ENCODE results near the gene NDUFAF4.

The NDUFAF4 gene

GRCh38 chr6:96897396-96898240, at the start of gene NDUFAF4:
NDUFAF4 (minus strand) TSS chr6:96897891; CDS start chr6:96897801, 90 bp downstream.
- DNase-seq = peak; percentile 74

GRCh38 chr6:96947055-96947454, 49.4 kb upstream of the NDUFAF4 start:
- no peak for DNase-seq

- DNase-seq = no peak
Measured at GRCh38 chr6:96943555-96944215, 46.0 kb upstream of the NDUFAF4 start.

- DNase-seq = no peak
Measured at GRCh38 chr6:96942676-96943075, 45.0 kb upstream of the NDUFAF4 start.

- no peak for DNase-seq
Measured at GRCh38 chr6:96940322-96940721, 42.6 kb upstream of the NDUFAF4 start.

- DNase-seq = no peak
Measured at GRCh38 chr6:96939007-96939805, 41.5 kb upstream of the NDUFAF4 start.

GRCh38 chr6:96934087-96934486, 36.4 kb upstream of the NDUFAF4 start:
- DNase-seq = no peak

GRCh38 chr6:96931198-96931597, 33.5 kb upstream of the NDUFAF4 start:
- no peak for DNase-seq

- no peak for DNase-seq
Measured at GRCh38 chr6:96929741-96930140, 32.0 kb upstream of the NDUFAF4 start.

- no peak for DNase-seq
Measured at GRCh38 chr6:96927660-96928059, 30.0 kb upstream of the NDUFAF4 start.

- DNase-seq = no peak
Measured at GRCh38 chr6:96926425-96926824, 28.7 kb upstream of the NDUFAF4 start.

GRCh38 chr6:96925290-96925687, 27.6 kb upstream of the NDUFAF4 start:
- no peak for DNase-seq

- DNase-seq = peak; percentile 23
Measured at GRCh38 chr6:96923871-96924493, 26.3 kb upstream of the NDUFAF4 start.

- DNase-seq = no peak
Measured at GRCh38 chr6:96923400-96923799, 25.7 kb upstream of the NDUFAF4 start.

- peak; percentile 31 for DNase-seq
Measured at GRCh38 chr6:96917098-96917497, 19.4 kb upstream of the NDUFAF4 start.

- no peak for DNase-seq
Measured at GRCh38 chr6:96913621-96914020, 15.9 kb upstream of the NDUFAF4 start.

GRCh38 chr6:96911751-96912150, 14.1 kb upstream of the NDUFAF4 start:
- DNase-seq = no peak

GRCh38 chr6:96911171-96911570, 13.5 kb upstream of the NDUFAF4 start:
- no peak for DNase-seq

- no peak for DNase-seq
Measured at GRCh38 chr6:96909811-96910210, 12.1 kb upstream of the NDUFAF4 start.

GRCh38 chr6:96907498-96907897, 9.8 kb upstream of the NDUFAF4 start:
- DNase-seq = no peak

GRCh38 chr6:96900873-96901272, 3.2 kb upstream of the NDUFAF4 start:
- no peak for DNase-seq

GRCh38 chr6:96899451-96899998, 1.8 kb upstream of the NDUFAF4 start:
- DNase-seq = no peak

GRCh38 chr6:96899019-96899418, 1.3 kb upstream of the NDUFAF4 start:
- DNase-seq = peak; percentile 8

All from GF-D8 (cell line).